ENCODE results near the gene ARL2. TPM values are rescaled to one million over a fixed set of nuclear protein-coding genes. Genes with fewer than 3 reads are reported as not detected.

Gene ARL2
- polyA plus RNA-seq, 1 of the 3 experiments (the other 2 are of a cell fraction): 252 TPM

GRCh38 chr11:65059959-65060824 lies 46.2 kb downstream of the ARL2 start:
- Histone ChIP-seq H3K9me3 (no peaks in the 10 kb centered on the region), H3K79me2 (ENCODE audit: insufficient read depth) (no peaks in the 10 kb centered on the region), H3K36me3 (replicated peaks in 1 of 2; ENCODE audit: control insufficient read depth in 1 of 2, insufficient read depth in 2 of 2, low read length in 1 of 2) (no peaks in the 10 kb centered on the region), H3K9ac (no peak overlapping the region), H3K4me2 (no peak overlapping the region), H3K9me2 (no peaks in the 10 kb centered on the region), H3K4me1 (ENCODE audit: control insufficient read depth in 1 of 2, insufficient read depth in 2 of 2, low read depth in 1 of 2, low read length in 1 of 2) (no peaks in the 10 kb centered on the region; a peak in 1 of 4 replicates), H3K4me3 (ENCODE audit: low read depth in 2 of 2, low read length in 1 of 2) (no peak overlapping the region), H4K20me1 (ENCODE audit: insufficient read depth) (no peaks in the 10 kb centered on the region), H3F3A (replicated peaks; ENCODE audit: insufficient read depth) (peaks cover 3% of the 10 kb centered on the region), H2AFZ (ENCODE audit: low read depth) (no peak overlapping the region), H3K27ac (ENCODE audit: low read depth in 2 of 2, low read length in 1 of 2) (no peak overlapping the region), H3K27me3 (ENCODE audit: insufficient read depth) (no peaks in the 10 kb centered on the region)
- TF ChIP-seq REST (IDR thresholded peaks at IDR 0.05; ENCODE audit: low read depth, low read length): no peak
- no peak for TF ChIP-seq RFX5 (IDR thresholded peaks at IDR 0.05; ENCODE audit: low read length)
- no peak for TF ChIP-seq POLR2AphosphoS5 (IDR thresholded peaks at IDR 0.05; ENCODE audit: low read depth, low read length)
- no peak for TF ChIP-seq NFIC (IDR thresholded peaks at IDR 0.05; ENCODE audit: borderline replicate concordance)
- WGBS (ENCODE audit: low lambda C conversion rate): 17% methylated on average over 7 of the region's 10 CpGs
- no peak for DNase-seq
- CTCF ChIA-PET: interaction anchor here (1.2 kb wide), 1 partner anchor 47 kb away, joined by 5 read pairs; the partner anchor contains the start of gene ARL2
- POLR2A ChIA-PET: no interaction called here

GRCh38 chr11:65060913-65061408 lies 47.0 kb downstream of the ARL2 start:
- Histone ChIP-seq H3K9ac (no peak overlapping the region), H3K36me3 (replicated peaks in 1 of 2; ENCODE audit: control insufficient read depth in 1 of 2, insufficient read depth in 2 of 2, low read length in 1 of 2) (no peaks in the 10 kb centered on the region), H4K20me1 (ENCODE audit: insufficient read depth) (no peaks in the 10 kb centered on the region), H3K4me3 (ENCODE audit: low read depth in 2 of 2, low read length in 1 of 2) (no peak overlapping the region), H3K27ac (ENCODE audit: low read depth in 2 of 2, low read length in 1 of 2) (no peak overlapping the region), H3K4me1 (ENCODE audit: control insufficient read depth in 1 of 2, insufficient read depth in 2 of 2, low read depth in 1 of 2, low read length in 1 of 2) (no peaks in the 10 kb centered on the region; a peak in 1 of 4 replicates), H3K9me3 (no peaks in the 10 kb centered on the region), H3K9me2 (no peaks in the 10 kb centered on the region), H3F3A (replicated peaks; ENCODE audit: insufficient read depth) (no peaks in the 10 kb centered on the region), H2AFZ (ENCODE audit: low read depth) (no peak overlapping the region), H3K79me2 (ENCODE audit: insufficient read depth) (no peaks in the 10 kb centered on the region), H3K4me2 (no peak overlapping the region), H3K27me3 (ENCODE audit: insufficient read depth) (no peaks in the 10 kb centered on the region)
- no peak for DNase-seq
- TF ChIP-seq EZH2phosphoT487 (IDR thresholded peaks at IDR 0.05; ENCODE audit: borderline replicate concordance, low read depth): no peak
- 77% methylated on average over 8 of the region's 9 CpGs for WGBS (ENCODE audit: low lambda C conversion rate)
- ChIA-PET POLR2A (no interaction called here), CTCF (no interaction called here)
